Ishikawa (cell line): Measurements from ENCODE around the gene OR51B5.

Experiments used
- CEBPB ChIP-seq: IDR thresholded peaks from 2 replicates; pipeline ENCODE4 v1.6.1; 2012
- EGR1 ChIP-seq: IDR thresholded peaks from 2 replicates; pipeline ENCODE4 v1.6.1; 2012
- EP300 ChIP-seq: IDR thresholded peaks from 2 replicates; pipeline ENCODE4 v1.6.1; 2012; ENCODE audit warnings: borderline replicate concordance
- RAD21 ChIP-seq: IDR thresholded peaks from 2 replicates; pipeline ENCODE4 v1.6.1; 2012; ENCODE audit warnings: low read depth
- REST ChIP-seq: IDR thresholded peaks from 2 replicates; pipeline ENCODE4 v1.6.1; 2012; ENCODE audit warnings: low read depth, mild to moderate bottlenecking
- TEAD4 ChIP-seq: IDR thresholded peaks from 2 replicates; pipeline ENCODE4 v1.6.1; 2012

- no peak for TF ChIP-seq REST
- TF ChIP-seq CEBPB = no peak
- no peak for TF ChIP-seq EP300
- no peak for TF ChIP-seq TEAD4
- no peak for TF ChIP-seq EGR1
- no peak for TF ChIP-seq RAD21
These were observed 20.9 kb upstream of the OR51B5 start for GRCh38 chr11:5364214-5364613.
